ENCODE data around the gene SLC6A2. TPM values are rescaled to one million over a fixed set of nuclear protein-coding genes. Genes with fewer than 3 reads are reported as not detected.

SLC6A2 gene
- total RNA-seq, 2 donors from 2014 or later = not detected

- Mint-ChIP-seq H3K27ac (no peak overlapping the region), H3K9me3 (peaks cover 0 to 7% of the 10 kb centered on the region in 2 donors), H3K36me3 (ENCODE audit: insufficient read depth in 2 of 2) (no peaks in the 10 kb centered on the region)
Measured at GRCh38 chr16:55634193-55634592, 21.6 kb upstream of the SLC6A2 start.

DNA sequence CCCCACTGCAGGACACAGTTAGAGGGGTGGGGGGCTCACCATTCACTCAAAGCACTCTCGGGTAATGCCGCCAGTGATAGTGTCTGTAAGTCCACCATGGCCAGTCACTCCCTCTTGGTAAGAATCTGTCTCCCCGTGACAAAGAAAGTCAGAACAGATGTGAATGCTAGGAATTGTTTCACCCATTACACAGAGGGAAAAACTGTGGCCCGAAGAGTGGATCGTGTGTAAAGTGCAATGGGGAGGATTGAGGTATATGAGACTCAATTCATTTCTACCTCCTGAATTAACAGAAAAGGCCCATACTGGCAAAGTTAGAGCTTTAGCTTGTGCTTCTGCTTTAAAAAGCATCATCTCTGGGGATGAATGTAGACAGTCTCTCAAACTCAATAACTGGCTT, 17.5 kb upstream of the SLC6A2 start:
- no peak overlapping the region for H3K4me3 Mint-ChIP-seq
- H3K4me1 Mint-ChIP-seq (ENCODE audit: low read depth) = no peaks in the 10 kb centered on the region
- DNase-seq = no peak
- peaks cover 14% of the 10 kb centered on the region for H3K27me3 Mint-ChIP-seq (ENCODE audit: low read depth)
- H3K36me3 Mint-ChIP-seq (ENCODE audit: insufficient read depth in 2 of 2) = no peaks in the 10 kb centered on the region
- H3K9me3 Mint-ChIP-seq = no peaks in the 10 kb centered on the region
- no peak overlapping the region for H3K27ac Mint-ChIP-seq
- ATAC-seq (replicated peaks in 1 of 2) = no peak

More at GRCh38 chr16:55634193-55634592, 21.6 kb upstream of the SLC6A2 start:
- DNase-seq = no peak
- no peak for ATAC-seq (replicated peaks in 1 of 2)
- H3K4me3 Mint-ChIP-seq = no peak overlapping the region
- H3K27me3 Mint-ChIP-seq (ENCODE audit: low read depth) = peaks cover 26% of the 10 kb centered on the region
- H3K4me1 Mint-ChIP-seq (ENCODE audit: low read depth) = no peaks in the 10 kb centered on the region

DNA sequence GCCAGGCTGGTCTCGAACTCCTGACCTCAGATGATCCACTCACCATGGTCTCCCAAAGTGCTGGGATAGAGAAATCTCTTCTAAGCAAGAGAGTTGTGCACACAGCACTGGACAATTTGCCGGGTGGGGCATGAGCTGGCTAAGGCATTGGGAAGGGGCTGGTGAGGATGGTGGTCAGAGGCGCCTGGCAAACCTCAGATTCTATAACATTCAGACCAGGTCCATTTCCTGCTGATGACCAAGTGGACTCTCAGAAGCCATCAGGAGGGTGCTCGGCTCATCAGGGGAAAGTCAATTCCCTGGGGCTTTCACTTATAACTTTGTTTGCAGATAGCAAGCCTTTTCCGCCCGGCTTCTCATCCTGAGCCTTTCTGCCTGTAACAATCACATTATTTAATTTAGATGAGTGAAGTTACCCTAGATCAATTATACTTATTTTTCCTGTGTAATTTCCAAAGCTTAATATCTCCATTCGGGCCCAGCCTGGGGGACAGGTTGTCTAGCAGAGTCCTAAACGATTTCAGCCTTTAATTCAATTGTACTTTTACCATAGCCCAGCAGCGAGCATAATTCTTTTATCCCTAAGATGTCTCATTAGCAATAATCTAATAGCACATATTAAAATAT, 15.0 kb upstream of the SLC6A2 start:
- ATAC-seq (replicated peaks in 1 of 2) = no peak
- Mint-ChIP-seq H3K9me3 (no peaks in the 10 kb centered on the region), H3K27ac (no peak overlapping the region), H3K4me1 (ENCODE audit: low read depth) (no peaks in the 10 kb centered on the region), H3K4me3 (no peak overlapping the region), H3K36me3 (ENCODE audit: insufficient read depth in 2 of 2) (no peaks in the 10 kb centered on the region), H3K27me3 (ENCODE audit: low read depth) (peaks cover 14% of the 10 kb centered on the region)
- no peak for DNase-seq

- H3K27me3 Mint-ChIP-seq (ENCODE audit: low read depth) = peaks cover 14% of the 10 kb centered on the region
- H3K9me3 Mint-ChIP-seq = no peaks in the 10 kb centered on the region
- no peaks in the 10 kb centered on the region for H3K36me3 Mint-ChIP-seq (ENCODE audit: insufficient read depth in 2 of 2)
- ATAC-seq (replicated peaks in 1 of 2) (no peak), DNase-seq (no peak)
- H3K4me3 Mint-ChIP-seq = no peak overlapping the region
- no peaks in the 10 kb centered on the region for H3K4me1 Mint-ChIP-seq (ENCODE audit: low read depth)
- no peak overlapping the region for H3K27ac Mint-ChIP-seq
Measured at GRCh38 chr16:55641430-55642056, 14.2 kb upstream of the SLC6A2 start.

- no peaks in the 10 kb centered on the region for H3K4me1 Mint-ChIP-seq (ENCODE audit: low read depth)
- H3K9me3 Mint-ChIP-seq = no peaks in the 10 kb centered on the region
- H3K36me3 Mint-ChIP-seq (ENCODE audit: insufficient read depth in 2 of 2) = no peaks in the 10 kb centered on the region
- H3K27ac Mint-ChIP-seq = no peak overlapping the region
- H3K27me3 Mint-ChIP-seq (ENCODE audit: low read depth) = peaks cover 21% of the 10 kb centered on the region
- H3K4me3 Mint-ChIP-seq = no peak overlapping the region
- no peak for ATAC-seq (replicated peaks in 1 of 2)
- no peak for DNase-seq
Measured at GRCh38 chr16:55642611-55643010, 13.2 kb upstream of the SLC6A2 start.

DNA sequence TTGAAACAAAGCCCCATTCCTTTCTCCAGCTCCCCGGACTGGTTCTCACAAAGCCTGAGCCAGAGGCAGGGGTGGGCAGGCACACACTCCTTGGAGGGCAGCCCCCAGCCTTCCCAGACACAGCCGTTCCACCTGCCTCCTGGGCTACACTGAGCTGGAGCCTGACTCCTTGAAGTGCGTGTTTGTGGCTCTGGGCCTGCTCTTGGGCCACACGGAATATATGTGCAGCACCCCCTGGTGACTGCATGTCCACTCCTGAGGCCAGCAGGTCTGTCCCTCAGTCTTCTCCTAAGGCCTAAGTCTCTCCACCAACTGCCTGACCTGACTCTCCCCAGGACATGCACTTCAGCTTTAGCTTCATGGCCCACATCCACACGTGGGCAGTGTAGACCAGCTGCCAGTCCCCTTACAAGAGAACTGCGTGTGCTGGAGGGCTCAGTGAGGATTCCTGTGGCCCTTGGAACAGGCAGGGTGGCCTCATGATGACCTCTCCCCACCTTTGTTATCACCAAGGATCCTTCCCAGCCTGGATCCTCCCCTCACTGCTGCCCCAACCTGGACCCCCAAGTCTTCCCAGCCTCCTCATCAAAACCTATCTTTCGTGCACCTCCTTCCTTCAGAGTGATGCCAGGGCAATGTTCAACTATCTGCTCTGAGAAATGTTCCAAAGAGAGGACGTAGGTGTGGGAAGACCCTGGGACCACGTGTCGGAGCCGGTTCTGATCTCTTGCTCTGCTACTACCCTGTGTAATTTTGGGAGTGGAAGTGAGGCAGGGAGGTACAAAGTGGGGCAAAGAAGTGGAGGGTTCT, 12.4 kb upstream of the SLC6A2 start:
- no peaks in the 10 kb centered on the region for H3K4me1 Mint-ChIP-seq (ENCODE audit: low read depth)
- no peaks in the 10 kb centered on the region for H3K9me3 Mint-ChIP-seq
- ATAC-seq (replicated peaks in 1 of 2) (no peak), DNase-seq (no peak)
- H3K4me3 Mint-ChIP-seq = no peak overlapping the region
- no peaks in the 10 kb centered on the region for H3K36me3 Mint-ChIP-seq (ENCODE audit: insufficient read depth in 2 of 2)
- no peak overlapping the region for H3K27ac Mint-ChIP-seq
- peaks cover 16% of the 10 kb centered on the region for H3K27me3 Mint-ChIP-seq (ENCODE audit: low read depth)

DNA sequence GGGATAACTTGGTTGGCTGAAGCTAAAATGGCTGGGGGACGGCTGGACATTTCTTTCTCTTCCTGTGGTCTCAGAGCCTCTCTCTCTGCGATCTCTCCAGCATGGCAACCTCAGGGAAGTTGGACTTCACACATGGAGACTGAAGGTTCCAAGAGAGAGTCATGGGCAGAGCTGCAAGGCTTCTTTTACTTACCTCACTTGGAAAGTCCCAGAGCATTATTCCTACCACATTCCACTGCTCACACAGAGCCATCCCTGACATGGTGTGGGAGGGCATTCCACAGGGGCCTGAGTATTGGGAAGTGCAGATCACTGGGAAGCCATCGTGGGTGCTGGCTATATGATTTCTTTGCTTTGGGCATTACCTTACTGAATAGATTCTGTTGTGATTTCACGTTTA, 9.8 kb upstream of the SLC6A2 start:
- no peaks in the 10 kb centered on the region for H3K9me3 Mint-ChIP-seq
- no peak for ATAC-seq (replicated peaks in 1 of 2)
- no peaks in the 10 kb centered on the region for H3K36me3 Mint-ChIP-seq (ENCODE audit: insufficient read depth in 2 of 2)
- H3K27ac Mint-ChIP-seq = no peak overlapping the region
- H3K4me3 Mint-ChIP-seq = no peak overlapping the region
- no peak for DNase-seq
- H3K27me3 Mint-ChIP-seq (ENCODE audit: low read depth) = peaks cover 7% of the 10 kb centered on the region
- H3K4me1 Mint-ChIP-seq (ENCODE audit: low read depth) = no peaks in the 10 kb centered on the region

- no peak overlapping the region for H3K4me3 Mint-ChIP-seq
- no peak overlapping the region for H3K27ac Mint-ChIP-seq
- H3K36me3 Mint-ChIP-seq (ENCODE audit: insufficient read depth in 2 of 2) = no peaks in the 10 kb centered on the region
- ATAC-seq (replicated peaks in 1 of 2) = no peak
- H3K9me3 Mint-ChIP-seq = no peaks in the 10 kb centered on the region
- no peaks in the 10 kb centered on the region for H3K4me1 Mint-ChIP-seq (ENCODE audit: low read depth)
- DNase-seq = no peak
- peaks cover 7% of the 10 kb centered on the region for H3K27me3 Mint-ChIP-seq (ENCODE audit: low read depth)
Measured at GRCh38 chr16:55647343-55647742, 8.4 kb upstream of the SLC6A2 start.

DNA sequence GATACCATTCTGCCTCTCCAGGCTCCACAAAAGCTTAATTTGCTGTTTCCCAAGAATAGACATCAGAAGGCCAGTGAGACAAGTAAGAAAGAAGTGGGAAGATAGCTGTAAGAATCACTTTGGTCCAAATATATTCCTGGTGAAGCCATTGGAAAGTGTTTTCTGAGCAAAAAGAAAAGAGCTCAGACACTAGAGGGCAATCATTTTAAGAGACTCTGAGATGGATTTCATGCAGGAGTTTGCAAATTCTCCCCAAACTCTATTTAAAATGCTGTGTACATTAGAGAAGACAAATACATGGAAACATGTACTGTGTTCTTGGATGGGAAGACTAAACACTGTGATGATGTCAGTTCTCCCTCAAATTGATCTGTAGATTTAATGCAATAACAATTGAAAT, 8.0 kb upstream of the SLC6A2 start:
- no peaks in the 10 kb centered on the region for H3K4me1 Mint-ChIP-seq (ENCODE audit: low read depth)
- no peaks in the 10 kb centered on the region for H3K36me3 Mint-ChIP-seq (ENCODE audit: insufficient read depth in 2 of 2)
- H3K27ac Mint-ChIP-seq = no peak overlapping the region
- H3K27me3 Mint-ChIP-seq (ENCODE audit: low read depth) = peaks cover 7% of the 10 kb centered on the region
- no peak for DNase-seq
- no peaks in the 10 kb centered on the region for H3K9me3 Mint-ChIP-seq
- no peak overlapping the region for H3K4me3 Mint-ChIP-seq
- ATAC-seq (replicated peaks in 1 of 2) = no peak

- H3K4me3 Mint-ChIP-seq = no peak overlapping the region
Measured at GRCh38 chr16:55651841-55652824, 3.7 kb upstream of the SLC6A2 start.

DNA sequence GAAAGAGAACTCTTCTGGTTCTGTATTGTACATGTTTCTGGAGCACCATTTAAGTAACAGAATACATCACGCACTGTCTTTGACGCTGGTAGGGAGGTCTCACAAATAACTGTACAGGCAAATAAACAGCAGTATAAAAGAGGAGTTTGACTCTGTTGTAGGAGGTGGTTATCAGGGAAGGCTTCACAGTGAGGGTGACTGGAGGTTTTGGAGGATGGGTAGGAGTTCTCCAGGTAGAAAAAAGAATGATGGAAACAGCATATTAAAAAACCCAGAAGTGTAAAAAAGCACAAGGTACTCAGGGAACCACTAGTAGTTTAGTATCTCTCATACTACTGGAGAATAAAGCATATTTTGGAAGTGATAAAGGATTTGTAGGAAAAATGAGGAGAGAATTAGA, 2.7 kb upstream of the SLC6A2 start:
- Mint-ChIP-seq H3K27ac (no peak overlapping the region), H3K9me3 (no peaks in the 10 kb centered on the region), H3K27me3 (ENCODE audit: low read depth) (peaks cover 8% of the 10 kb centered on the region), H3K4me3 (no peak overlapping the region), H3K4me1 (ENCODE audit: low read depth) (no peaks in the 10 kb centered on the region), H3K36me3 (ENCODE audit: insufficient read depth in 2 of 2) (no peaks in the 10 kb centered on the region)
- no peak for DNase-seq
- no peak for ATAC-seq (replicated peaks in 1 of 2)

More at GRCh38 chr16:55651841-55652824, 3.7 kb upstream of the SLC6A2 start:
- H3K27ac Mint-ChIP-seq = no peak overlapping the region
- H3K36me3 Mint-ChIP-seq (ENCODE audit: insufficient read depth in 2 of 2) = no peaks in the 10 kb centered on the region
- DNase-seq = no peak
- no peaks in the 10 kb centered on the region for H3K9me3 Mint-ChIP-seq
- H3K4me1 Mint-ChIP-seq (ENCODE audit: low read depth) = no peaks in the 10 kb centered on the region
- ATAC-seq (replicated peaks in 1 of 2) = no peak
- peaks cover 10% of the 10 kb centered on the region for H3K27me3 Mint-ChIP-seq (ENCODE audit: low read depth)

DNA sequence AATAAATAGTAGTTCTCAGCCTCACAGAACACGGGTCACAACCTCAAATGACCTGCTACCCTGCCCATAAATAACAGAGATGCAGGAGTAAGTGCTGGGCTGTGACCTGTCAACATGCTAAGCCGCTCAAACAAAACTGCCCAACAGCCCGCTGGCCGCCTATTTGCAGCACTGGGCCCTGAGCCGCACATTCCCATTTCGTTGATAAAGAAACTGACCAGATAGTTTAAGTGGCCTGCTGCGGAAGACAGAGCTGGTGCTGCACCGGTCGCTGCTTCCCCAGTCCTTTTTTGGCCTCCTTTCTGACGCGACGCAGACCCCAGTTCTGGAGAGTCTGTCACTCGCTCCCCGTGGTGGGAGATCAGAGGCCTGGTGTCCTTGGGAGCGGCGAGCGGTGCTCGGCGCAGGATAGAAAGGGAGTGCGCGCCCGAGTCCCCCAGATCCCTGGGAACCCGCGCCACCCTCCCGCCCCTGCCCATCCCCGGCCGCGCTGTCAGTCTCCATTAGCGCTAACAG, 349 bp upstream of the SLC6A2 start:
- Mint-ChIP-seq H3K4me3 (no peak overlapping the region), H3K27me3 (ENCODE audit: low read depth) (peaks cover 8% of the 10 kb centered on the region), H3K4me1 (ENCODE audit: low read depth) (no peaks in the 10 kb centered on the region), H3K27ac (no peak overlapping the region), H3K9me3 (no peaks in the 10 kb centered on the region), H3K36me3 (ENCODE audit: insufficient read depth in 2 of 2) (no peaks in the 10 kb centered on the region)
- no peak for DNase-seq
- no peak for ATAC-seq (replicated peaks in 1 of 2)
